ENCODE results near the gene APP. TPM values are rescaled to one million over a fixed set of nuclear protein-coding genes. Genes with fewer than 3 reads are reported as not detected.

The APP gene
- total RNA-seq, 3 donors from 2014 or later (not counting 1 experiment from before 2014, with no cell fraction given), result 5.1 to 10.6 (median 7.8) TPM

DNA sequence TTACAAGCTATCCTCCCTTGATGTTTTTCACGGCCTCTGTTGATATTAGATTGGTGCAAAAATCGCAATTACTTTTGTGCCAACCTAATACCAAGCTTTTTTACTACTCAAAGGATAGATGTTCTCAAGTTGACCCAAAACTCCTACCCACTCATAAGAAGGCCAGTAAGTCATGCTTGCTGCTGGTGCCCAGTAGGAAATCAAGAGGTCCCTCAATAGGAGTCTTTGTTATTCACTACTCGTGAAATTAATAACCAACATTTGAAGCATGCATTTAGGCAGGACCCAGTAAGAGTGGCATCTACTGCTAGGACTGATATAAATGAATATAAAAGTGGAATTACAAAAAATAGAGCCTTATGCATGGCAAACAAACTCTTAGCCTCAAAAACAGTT is 52.6 kb downstream of the APP start:
- H3K9me3 Mint-ChIP-seq, result no peaks in the 10 kb centered on the region
- intact Hi-C loops (cut with micrococcal nuclease), result no loop called here
- Histone ChIP-seq H3K9me3 (ENCODE audit: control insufficient read depth, insufficient read depth, low read length) (no peaks in the 10 kb centered on the region), H3K27me3 (ENCODE audit: control insufficient read depth, insufficient read depth, low read length) (no peaks in the 10 kb centered on the region), H3K4me1 (ENCODE audit: control insufficient read depth, insufficient read depth, low read length) (no peaks in the 10 kb centered on the region), H3K4me3 (ENCODE audit: low read length) (no peak overlapping the region), H3K27ac (ENCODE audit: low read length) (no peak overlapping the region), H3K36me3 (ENCODE audit: control insufficient read depth, insufficient read depth, low read length) (no peaks in the 10 kb centered on the region)
- TF ChIP-seq, protein P1, sequence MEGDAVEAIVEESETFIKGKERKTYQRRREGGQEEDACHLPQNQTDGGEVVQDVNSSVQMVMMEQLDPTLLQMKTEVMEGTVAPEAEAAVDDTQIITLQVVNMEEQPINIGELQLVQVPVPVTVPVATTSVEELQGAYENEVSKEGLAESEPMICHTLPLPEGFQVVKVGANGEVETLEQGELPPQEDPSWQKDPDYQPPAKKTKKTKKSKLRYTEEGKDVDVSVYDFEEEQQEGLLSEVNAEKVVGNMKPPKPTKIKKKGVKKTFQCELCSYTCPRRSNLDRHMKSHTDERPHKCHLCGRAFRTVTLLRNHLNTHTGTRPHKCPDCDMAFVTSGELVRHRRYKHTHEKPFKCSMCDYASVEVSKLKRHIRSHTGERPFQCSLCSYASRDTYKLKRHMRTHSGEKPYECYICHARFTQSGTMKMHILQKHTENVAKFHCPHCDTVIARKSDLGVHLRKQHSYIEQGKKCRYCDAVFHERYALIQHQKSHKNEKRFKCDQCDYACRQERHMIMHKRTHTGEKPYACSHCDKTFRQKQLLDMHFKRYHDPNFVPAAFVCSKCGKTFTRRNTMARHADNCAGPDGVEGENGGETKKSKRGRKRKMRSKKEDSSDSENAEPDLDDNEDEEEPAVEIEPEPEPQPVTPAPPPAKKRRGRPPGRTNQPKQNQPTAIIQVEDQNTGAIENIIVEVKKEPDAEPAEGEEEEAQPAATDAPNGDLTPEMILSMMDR (IDR thresholded peaks at IDR 0.05), result no peak
- H3K27ac Mint-ChIP-seq, result no peak overlapping the region
- DNase-seq (no peak), ATAC-seq (no peak)
- WGBS (ENCODE audit: insufficient coverage), result 92% methylated on average over 3 of the region's 3 CpGs
- H3K27me3 Mint-ChIP-seq (ENCODE audit: low read depth in 2 of 2), result no peaks in the 10 kb centered on the region
- no peaks in the 10 kb centered on the region for H3K4me1 Mint-ChIP-seq
- H3K4me3 Mint-ChIP-seq, result no peak overlapping the region
- H3K36me3 Mint-ChIP-seq, result no peaks in the 10 kb centered on the region

DNA sequence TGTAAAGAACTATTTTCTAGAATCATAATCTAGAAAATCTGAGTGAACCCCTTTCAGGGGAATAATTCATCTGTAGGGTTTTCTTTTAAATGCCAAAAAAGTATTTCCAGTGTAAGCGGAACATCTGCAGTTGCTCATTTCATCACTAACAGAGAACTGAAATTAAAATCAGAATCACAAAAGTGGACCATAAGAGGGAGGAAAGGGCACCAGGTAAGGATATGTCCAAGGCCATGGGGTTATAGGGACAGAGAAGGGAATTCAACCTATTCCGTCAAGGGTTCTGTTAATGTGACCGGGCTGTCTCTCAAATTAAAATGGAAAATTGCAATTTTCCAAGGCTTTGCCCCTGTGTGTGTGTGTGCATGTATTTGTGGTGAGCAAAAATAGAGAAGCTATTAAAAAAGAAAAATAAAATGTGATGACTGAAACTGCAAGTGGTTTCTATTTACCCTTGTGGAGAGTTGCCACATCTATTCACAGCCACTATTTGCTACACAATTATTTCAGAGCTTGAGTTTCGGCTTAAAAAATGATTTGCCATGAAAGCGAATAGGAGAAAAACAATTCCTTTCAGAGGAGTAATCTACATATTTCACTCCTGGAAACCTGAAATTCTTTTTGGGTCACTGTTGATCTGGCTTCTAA is 53.1 kb downstream of the APP start:
- H3K27me3 ChIP-seq (ENCODE audit: control insufficient read depth, insufficient read depth, low read length), result no peaks in the 10 kb centered on the region
- no peak overlapping the region for H3K27ac ChIP-seq (ENCODE audit: low read length)
- Mint-ChIP-seq H3K4me3 (no peak overlapping the region), H3K27ac (no peak overlapping the region), H3K9me3 (no peaks in the 10 kb centered on the region), H3K4me1 (no peaks in the 10 kb centered on the region), H3K27me3 (ENCODE audit: low read depth in 2 of 2) (peaks cover 0 to 3% of the 10 kb centered on the region in 2 donors), H3K36me3 (no peaks in the 10 kb centered on the region)
- no peak overlapping the region for H3K4me3 ChIP-seq (ENCODE audit: low read length)
- ATAC-seq, result no peak
- H3K9me3 ChIP-seq (ENCODE audit: control insufficient read depth, insufficient read depth, low read length), result no peaks in the 10 kb centered on the region
- no peaks in the 10 kb centered on the region for H3K4me1 ChIP-seq (ENCODE audit: control insufficient read depth, insufficient read depth, low read length)
- intact Hi-C loops (cut with micrococcal nuclease), result no loop called here
- DNase-seq, result no peak
- 81% methylated on average over 4 of the region's 5 CpGs for WGBS (ENCODE audit: insufficient coverage)
- no peaks in the 10 kb centered on the region for H3K36me3 ChIP-seq (ENCODE audit: control insufficient read depth, insufficient read depth, low read length)
- TF ChIP-seq, protein P1 (IDR thresholded peaks at IDR 0.05), result no peak

DNA sequence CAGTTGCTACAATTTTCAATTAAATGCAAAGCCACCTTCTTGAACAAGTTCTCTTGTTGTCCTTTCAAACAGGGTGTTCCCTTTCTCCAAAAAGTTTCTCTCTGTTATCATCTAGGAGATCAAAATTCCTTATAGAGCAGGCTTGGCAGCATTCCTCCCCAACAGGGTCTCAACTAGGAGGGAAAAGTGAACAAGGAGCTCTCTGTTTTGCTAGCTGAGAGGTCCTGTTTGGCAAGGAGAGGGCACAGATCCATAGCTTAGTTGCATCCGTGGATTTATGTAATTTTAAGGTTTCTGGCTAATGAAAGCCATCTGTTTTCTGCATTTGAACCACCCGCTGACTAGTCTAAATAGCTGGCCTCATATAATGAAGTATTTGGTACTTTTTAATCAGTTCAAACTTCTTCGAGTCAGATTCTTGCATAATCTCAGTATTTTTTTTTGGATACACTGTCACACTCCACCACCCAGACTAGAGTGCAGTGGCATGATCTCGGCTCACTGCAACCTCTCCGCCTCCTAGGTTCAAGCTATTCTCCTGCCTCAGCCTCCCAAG is 54.0 kb downstream of the APP start:
- no peak overlapping the region for H3K4me3 ChIP-seq (ENCODE audit: low read length)
- Mint-ChIP-seq H3K36me3 (no peaks in the 10 kb centered on the region), H3K4me1 (no peaks in the 10 kb centered on the region), H3K4me3 (no peak overlapping the region), H3K9me3 (no peaks in the 10 kb centered on the region), H3K27ac (no peak overlapping the region), H3K27me3 (ENCODE audit: low read depth in 2 of 2) (peaks cover 0 to 3% of the 10 kb centered on the region in 2 donors)
- no peak for ATAC-seq
- intact Hi-C loops (cut with micrococcal nuclease), result no loop called here
- H3K36me3 ChIP-seq (ENCODE audit: control insufficient read depth, insufficient read depth, low read length), result no peaks in the 10 kb centered on the region
- no peak for DNase-seq
- no peaks in the 10 kb centered on the region for H3K27me3 ChIP-seq (ENCODE audit: control insufficient read depth, insufficient read depth, low read length)
- no peaks in the 10 kb centered on the region for H3K9me3 ChIP-seq (ENCODE audit: control insufficient read depth, insufficient read depth, low read length)
- 88% methylated on average over 5 of the region's 5 CpGs for WGBS (ENCODE audit: insufficient coverage)
- TF ChIP-seq, protein P1 (IDR thresholded peaks at IDR 0.05), result no peak
- no peak overlapping the region for H3K27ac ChIP-seq (ENCODE audit: low read length)
- no peaks in the 10 kb centered on the region for H3K4me1 ChIP-seq (ENCODE audit: control insufficient read depth, insufficient read depth, low read length)

DNA sequence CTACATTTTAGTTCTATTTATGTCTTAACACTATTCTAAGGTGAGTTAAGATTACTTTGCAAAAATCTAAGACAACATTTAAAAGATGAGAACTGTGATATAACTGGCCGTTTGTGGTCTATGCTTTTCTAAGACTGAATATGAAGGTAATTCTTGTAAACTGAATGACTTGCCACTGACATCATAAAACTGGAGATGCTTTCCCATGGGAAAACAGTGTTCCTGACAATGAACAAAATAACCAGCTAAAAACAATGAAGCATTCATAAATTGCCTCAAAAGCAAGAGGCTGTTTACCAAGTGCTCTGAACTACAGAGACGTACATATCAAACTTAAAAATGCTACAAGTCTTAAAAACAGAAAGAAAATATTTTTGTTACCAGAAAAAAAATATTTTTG is 54.7 kb downstream of the APP start:
- H3K27ac Mint-ChIP-seq, result no peak overlapping the region
- H3K27me3 Mint-ChIP-seq (ENCODE audit: low read depth in 2 of 2), result peaks cover 0 to 3% of the 10 kb centered on the region in 2 donors
- Histone ChIP-seq H3K27me3 (ENCODE audit: control insufficient read depth, insufficient read depth, low read length) (no peaks in the 10 kb centered on the region), H3K36me3 (ENCODE audit: control insufficient read depth, insufficient read depth, low read length) (no peaks in the 10 kb centered on the region), H3K27ac (ENCODE audit: low read length) (no peak overlapping the region), H3K4me3 (ENCODE audit: low read length) (no peak overlapping the region), H3K9me3 (ENCODE audit: control insufficient read depth, insufficient read depth, low read length) (no peaks in the 10 kb centered on the region), H3K4me1 (ENCODE audit: control insufficient read depth, insufficient read depth, low read length) (no peaks in the 10 kb centered on the region)
- DNase-seq (no peak), ATAC-seq (no peak)
- H3K36me3 Mint-ChIP-seq, result no peaks in the 10 kb centered on the region
- intact Hi-C loops (cut with micrococcal nuclease), result no loop called here
- 44% methylated on average over 1 of the region's 2 CpGs for WGBS (ENCODE audit: insufficient coverage)
- TF ChIP-seq, protein P1 (IDR thresholded peaks at IDR 0.05), result no peak
- H3K4me3 Mint-ChIP-seq, result no peak overlapping the region
- no peaks in the 10 kb centered on the region for H3K9me3 Mint-ChIP-seq
- no peaks in the 10 kb centered on the region for H3K4me1 Mint-ChIP-seq
